ENCODE measurements around the gene ZNF423. TPM values are rescaled to one million over a fixed set of nuclear protein-coding genes. Genes with fewer than 3 reads are reported as not detected.

ZNF423 gene
- total RNA-seq, 1 donor from 2014 or later, result 8.4 TPM

DNA sequence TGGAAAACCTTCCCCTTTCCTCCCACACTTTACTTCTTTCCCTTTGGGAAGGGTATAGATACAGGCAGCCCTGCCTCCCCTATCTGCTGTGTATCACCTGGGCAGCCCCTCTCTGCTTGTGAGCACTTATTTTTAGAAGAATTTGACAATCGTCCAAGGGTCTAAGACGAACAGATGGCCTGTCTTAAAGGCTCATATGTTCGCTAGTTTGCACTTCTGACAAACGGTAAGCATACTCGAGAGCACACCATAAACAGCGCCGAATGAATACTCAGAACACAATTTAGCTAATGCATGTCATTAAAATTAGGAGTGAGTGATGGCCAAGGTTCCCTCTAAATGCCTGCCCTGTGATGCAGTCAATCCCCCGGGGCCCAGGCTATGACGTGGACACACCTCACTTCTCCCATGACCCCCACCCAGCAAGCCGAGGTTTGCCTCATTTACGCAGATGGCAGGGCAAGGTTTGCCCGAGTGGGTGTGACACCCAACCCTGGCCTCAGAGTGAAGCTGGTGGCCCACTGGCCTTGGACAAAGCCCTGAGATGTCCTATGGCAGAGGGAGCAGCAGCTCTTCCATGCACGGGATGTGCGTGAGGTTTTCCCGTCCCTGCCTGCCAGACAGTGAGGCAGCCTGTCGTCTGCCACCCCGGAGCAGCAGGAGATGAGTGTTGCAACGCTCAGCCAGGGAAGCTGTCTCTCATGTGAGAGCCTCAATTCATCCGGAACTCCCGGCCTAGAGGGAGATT is 357.1 kb downstream of the ZNF423 start:
- intact Hi-C loops (cut with DNase I), result loop anchor here (10.0 kb wide), 1 partner anchor 366 kb away; no protein-coding TSS in a partner anchor
- ATAC-seq (ENCODE audit: poor library complexity), result no peak
- no peak for DNase-seq

DNA sequence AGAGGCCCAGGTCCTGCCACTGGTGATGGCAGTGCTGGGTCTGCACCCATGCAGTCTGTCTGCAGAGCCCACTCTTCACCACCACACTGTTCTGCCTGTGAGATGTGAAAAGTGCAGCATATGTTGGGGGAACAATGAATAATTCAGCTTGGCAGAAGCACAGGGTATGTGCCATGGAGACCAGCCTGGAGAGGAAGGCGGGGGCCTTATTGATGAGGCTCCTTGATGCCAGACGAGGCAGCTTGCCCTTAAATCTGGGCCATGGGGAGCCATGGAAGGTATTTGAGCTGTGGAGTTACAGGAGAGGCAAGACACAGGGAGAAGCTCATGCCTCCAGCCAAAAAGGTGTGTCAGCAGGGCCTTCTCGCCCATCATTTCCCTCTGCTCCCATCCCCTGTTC is 357.6 kb downstream of the ZNF423 start:
- intact Hi-C loops (cut with DNase I), result loop anchor here (10.0 kb wide), 1 partner anchor 367 kb away; no protein-coding TSS in a partner anchor
- ATAC-seq (ENCODE audit: poor library complexity) (no peak), DNase-seq (no peak)

DNA sequence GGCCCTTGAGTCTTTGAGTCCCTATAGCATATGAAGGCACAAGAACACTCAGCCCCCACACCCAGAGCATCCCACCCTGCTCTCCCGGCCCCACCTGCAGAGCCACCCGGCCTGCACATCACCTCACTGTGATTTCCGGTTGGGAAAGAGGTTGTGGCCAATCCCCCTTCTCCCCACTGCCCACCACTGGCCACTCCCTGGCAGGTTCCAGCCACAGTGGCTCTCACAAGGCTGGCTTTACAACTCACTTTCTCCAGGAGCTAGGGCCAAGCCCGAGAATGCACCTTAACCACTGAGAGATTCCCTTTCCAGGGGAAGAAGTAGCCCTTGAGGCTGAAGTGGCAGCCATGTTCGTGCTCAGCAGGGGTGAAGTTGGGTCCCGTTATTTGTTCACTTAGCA is 358.4 kb downstream of the ZNF423 start:
- intact Hi-C loops (cut with DNase I), result loop anchor here (10.0 kb wide), 1 partner anchor 367 kb away; no protein-coding TSS in a partner anchor
- no peak for ATAC-seq (ENCODE audit: poor library complexity)
- DNase-seq, result no peak

DNA sequence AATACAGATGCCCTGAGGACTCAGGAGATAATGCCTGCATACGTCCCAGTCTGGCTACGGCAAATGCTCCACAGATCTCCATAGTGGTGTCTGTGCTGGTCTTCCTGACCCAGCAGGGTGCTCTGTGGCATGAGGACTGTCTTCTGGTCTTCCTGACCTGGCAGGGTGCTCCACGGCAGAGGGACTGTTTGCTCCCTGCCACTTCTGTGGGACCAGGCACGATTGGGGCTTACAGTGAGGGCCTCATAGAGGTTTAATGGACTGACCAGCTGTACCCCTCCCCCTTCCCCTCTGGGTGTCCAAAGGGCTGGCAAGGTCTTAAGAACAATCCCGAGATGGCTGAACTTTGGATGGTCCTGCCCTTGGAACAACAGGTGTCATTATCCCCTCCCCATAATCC is 359.3 kb downstream of the ZNF423 start:
- DNase-seq (no peak), ATAC-seq (ENCODE audit: poor library complexity) (no peak)
- intact Hi-C loops (cut with DNase I), result loop anchor here (10.0 kb wide), 1 partner anchor 368 kb away; no protein-coding TSS in a partner anchor

DNA sequence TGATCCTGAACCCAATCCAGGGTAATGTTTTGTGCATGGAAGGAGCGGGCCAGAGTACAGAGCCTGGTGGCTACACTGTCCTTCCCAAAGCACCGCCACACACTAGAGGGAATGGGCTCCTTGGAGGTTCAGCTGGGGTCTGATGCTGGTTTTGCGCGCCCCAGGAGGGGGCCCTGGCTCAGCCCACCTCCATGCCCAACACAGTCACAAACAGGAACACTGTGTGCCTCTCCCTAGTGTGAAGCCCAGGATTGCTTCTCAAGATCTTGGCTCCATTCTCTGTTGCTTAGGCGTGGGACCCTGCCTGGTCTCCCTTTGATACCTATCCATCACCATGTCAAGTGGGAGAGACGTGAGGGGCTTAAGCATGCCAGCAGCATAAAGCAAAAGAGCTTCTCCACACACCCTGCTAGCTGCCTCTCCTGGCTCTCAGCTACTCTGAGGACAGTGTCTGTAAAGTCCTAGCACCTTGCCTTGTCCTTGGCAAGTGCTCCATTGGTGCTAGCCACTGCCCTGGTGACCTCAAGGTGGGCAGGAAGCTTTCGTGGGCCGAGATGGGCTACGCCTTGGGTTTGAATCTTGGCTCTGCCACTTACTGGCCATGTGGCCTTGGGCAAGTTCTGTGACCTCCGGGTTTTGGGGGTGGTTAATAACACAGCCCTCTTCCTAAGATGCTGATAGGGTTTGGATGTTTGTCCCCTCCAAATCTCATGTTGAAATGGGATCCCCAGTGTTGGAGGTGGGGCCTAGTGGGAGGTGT is 360.1 kb downstream of the ZNF423 start:
- no peak for ATAC-seq (ENCODE audit: poor library complexity)
- intact Hi-C loops (cut with DNase I), result loop anchor here (10.0 kb wide), 1 partner anchor 369 kb away; no protein-coding TSS in a partner anchor
- no peak for DNase-seq

DNA sequence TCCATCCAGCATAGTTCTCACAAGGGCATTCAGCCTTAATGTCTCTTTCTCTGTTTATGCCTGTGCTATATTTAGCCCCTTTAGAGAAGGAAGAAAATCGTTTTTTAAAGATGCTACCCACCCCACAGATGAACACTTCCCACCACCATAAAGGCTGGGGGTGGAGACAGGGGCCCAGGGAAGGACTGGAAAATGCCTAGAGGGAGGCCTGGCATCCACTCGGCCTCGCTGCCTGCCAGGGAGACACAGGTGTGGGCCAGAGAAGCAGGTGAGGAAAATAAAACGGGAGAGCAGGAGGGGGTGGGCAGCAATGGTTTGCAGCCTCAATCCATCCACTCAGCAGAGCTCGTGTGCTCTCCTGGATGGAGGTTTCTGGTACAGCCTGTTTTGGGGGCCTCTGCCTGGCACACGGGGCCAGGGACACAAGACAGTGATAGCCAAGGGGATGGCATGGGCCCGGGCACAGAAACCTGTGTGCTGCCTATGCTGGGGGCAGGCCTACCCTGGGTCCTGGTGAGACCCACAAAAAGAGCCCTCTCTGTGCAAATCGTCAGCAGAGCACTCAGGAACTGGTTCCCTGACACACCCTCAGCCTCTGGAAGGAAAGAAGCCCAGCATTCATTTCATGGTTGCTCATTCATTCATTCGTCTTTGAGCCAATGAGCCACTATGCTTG is 360.9 kb downstream of the ZNF423 start:
- ATAC-seq (ENCODE audit: poor library complexity) (no peak), DNase-seq (no peak)
- intact Hi-C loops (cut with DNase I), result loop anchor here (5.0 to 10.0 kb wide), 2 partner anchors 97 to 370 kb away; no protein-coding TSS in a partner anchor

DNA sequence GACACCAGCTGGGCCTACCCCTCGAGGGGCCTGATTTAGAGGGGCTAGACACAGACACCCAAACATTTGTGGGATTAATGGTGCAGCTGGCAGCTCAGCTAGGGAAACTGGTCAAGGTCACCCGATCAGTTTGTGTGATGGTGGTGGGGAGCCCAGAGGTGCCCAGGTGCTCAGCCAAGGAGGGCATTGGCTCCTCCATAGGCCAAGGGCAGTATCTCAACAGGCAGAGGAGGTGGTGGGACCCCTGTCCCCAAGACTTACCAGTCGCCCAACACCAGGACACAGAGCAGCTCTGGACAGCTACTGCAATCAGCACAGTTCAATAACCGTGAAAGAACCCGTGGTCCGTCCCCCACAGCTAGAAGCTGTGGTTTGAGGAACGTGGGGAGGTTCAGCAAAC is 361.4 kb downstream of the ZNF423 start:
- DNase-seq (no peak), ATAC-seq (ENCODE audit: poor library complexity) (no peak)
- intact Hi-C loops (cut with DNase I), result loop anchor here (5.0 to 10.0 kb wide), 2 partner anchors 98 to 370 kb away; no protein-coding TSS in a partner anchor

DNA sequence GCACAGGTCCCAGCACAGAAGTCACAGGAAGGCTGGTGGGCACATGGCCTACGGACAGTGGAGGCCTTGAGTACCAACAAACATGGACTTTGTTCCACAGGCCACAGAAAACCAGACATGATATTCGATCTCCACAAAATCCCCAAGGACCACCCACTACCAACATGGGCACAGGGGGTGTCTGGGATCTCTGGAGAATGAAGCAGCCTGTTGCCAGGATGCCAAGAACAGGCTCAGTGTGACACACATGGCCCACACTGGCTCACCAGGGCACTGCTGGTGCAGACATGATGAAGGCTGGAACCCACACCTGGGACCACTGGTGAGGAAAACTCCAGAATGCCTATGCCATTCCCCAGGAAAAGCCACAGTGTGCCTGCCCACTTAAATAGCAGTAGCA is 362.1 kb downstream of the ZNF423 start:
- ATAC-seq (ENCODE audit: poor library complexity) (no peak), DNase-seq (no peak)

DNA sequence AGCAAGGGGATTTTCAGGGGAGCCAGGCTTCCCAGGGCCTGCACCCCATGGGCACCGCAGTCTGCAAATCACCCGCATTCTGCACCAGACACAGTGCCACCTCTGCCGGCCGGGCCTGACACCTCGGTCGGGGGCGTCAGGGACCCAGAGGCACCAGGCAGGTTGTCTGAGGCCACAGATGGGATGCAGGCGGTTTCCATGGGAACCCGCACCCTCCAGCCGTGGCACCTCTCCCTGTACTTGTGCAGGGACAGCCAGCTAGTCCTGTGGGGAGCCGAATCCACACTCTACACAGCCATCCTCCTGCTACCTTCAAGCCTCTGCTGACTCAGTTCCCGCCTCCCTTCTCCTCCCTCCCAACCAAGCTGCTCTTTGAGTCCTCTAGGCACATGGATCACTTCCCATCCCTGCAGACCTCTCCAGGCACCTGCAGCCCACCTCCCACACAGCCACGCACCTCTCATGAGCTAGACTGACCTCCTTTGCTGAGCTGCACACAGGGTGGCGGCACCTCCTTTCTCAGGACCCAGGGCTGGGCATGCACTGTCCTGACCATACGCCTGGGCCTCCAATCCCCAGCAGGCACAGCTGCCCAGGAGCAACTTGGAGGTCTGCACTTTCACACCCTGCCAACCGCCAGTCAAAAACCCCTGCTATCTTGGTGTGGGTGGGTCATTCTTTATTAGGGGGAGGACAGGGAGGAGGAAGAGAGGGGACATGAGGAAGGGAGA is 362.9 kb downstream of the ZNF423 start:
- no peak for DNase-seq
- no peak for ATAC-seq (ENCODE audit: poor library complexity)
- intact Hi-C loops (cut with DNase I), result loop anchor here (5.0 to 10.0 kb wide), 2 partner anchors 99 to 372 kb away; no protein-coding TSS in a partner anchor

More for the DNA sequence above, 362.1 kb downstream of the ZNF423 start:
- intact Hi-C loops (cut with DNase I), result loop anchor here (5.0 to 10.0 kb wide), 2 partner anchors 98 to 371 kb away; no protein-coding TSS in a partner anchor

DNA sequence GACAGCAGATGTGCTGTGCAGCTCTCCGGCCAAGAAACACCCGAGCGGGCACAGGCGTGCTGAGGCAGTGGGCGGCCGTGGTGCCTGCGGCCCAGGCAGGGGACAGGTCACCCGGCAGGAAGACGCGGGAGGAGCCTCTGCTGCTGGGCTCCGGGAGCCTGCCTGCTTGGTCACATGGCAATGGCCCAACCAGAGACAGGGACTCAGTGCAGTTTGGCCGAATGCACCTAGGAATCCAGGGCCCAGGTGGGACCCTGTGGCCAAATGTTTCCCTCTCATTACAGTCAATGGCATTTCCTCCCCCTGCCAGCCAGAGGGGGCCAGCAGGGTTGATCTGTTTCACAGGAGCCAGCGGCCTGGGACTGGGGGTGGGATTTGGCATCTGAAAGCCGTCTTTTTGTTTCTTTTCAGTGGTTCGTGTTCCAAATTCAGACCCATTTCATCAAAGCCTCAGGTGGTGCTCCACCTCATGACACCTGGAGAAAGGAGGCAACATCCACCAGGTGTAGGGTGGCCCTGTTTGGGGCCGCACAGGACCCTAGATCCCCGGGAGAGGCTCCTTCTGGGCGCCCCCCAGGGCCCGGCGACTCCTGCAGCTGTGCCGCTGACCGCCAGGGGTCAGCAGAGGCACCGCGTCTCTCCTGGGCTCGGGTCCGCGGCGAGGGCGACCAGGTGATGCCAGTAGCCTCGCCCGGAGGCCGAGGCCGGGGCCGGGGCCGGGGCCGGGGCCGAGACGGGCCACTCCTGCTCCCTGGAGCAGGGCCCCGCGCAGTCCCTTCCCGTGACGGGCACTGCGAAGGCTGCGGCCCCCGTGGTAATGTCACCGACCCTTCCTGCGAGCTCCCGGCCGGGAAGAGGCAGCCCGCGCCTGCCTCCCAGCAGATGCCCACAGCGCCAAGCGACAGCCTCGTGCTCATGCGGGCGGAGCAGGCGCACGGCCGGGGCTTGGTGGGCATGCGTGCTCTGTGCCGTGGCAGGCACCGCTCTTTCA is 363.8 kb downstream of the ZNF423 start:
- intact Hi-C loops (cut with DNase I), result loop anchor here (5.0 to 10.0 kb wide), 2 partner anchors 100 to 373 kb away; no protein-coding TSS in a partner anchor

DNA sequence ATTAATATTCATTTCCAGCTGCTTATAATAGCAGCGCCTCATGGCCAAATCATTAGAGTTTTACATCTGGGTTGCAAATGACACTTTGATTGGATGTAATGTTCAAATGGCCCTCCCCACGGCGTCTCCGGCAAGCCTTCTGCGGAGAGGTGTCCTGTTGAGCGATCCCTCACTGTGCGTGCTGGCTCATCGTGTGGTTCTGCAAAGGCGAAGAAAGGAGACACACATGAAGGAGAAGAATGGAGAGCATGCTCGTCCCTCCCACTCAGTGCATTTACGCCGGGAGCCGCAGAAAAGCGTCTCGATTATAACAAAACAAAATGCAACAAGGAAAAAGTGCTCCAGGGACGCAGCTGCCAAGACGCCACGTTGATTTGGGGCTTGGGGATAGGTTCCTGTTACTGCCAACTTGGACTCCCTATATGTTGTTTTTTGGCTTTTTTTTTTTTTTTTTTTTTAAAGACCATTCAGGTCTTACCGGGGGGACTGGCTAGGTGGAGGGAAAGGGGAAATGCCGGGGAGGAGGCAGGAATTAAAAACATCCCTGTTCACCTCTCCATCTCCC is 364.7 kb downstream of the ZNF423 start:
- intact Hi-C loops (cut with DNase I), result loop anchor here (5.0 to 10.0 kb wide), 2 partner anchors 101 to 374 kb away; no protein-coding TSS in a partner anchor
- DNase-seq (no peak), ATAC-seq (ENCODE audit: poor library complexity) (no peak)

More for the DNA sequence above, 363.8 kb downstream of the ZNF423 start:
- ATAC-seq (ENCODE audit: poor library complexity) (peak; percentile 87), DNase-seq (peak; percentile 66)

DNA sequence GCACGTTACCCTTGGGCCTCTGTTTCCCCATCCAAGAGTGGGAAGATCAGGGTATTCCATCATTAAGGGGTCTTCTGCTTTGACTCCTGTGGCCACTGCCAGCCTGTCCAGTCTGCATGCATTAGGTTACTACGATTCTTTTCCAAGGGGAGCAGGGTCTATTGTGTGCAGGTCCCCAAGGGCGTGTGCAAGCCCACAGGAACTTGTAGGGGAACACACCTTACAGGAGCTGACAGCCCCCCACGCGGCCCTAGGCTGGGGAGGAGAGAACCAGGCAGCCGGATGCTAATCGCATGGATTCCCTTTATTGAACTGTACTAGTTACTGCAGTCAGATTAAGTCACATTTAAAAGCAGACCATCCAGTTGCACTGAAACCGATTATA is 365.6 kb downstream of the ZNF423 start:
- intact Hi-C loops (cut with DNase I), result loop anchor here (5.0 to 10.0 kb wide), 2 partner anchors 102 to 374 kb away; no protein-coding TSS in a partner anchor
- no peak for ATAC-seq (ENCODE audit: poor library complexity)
- no peak for DNase-seq

DNA sequence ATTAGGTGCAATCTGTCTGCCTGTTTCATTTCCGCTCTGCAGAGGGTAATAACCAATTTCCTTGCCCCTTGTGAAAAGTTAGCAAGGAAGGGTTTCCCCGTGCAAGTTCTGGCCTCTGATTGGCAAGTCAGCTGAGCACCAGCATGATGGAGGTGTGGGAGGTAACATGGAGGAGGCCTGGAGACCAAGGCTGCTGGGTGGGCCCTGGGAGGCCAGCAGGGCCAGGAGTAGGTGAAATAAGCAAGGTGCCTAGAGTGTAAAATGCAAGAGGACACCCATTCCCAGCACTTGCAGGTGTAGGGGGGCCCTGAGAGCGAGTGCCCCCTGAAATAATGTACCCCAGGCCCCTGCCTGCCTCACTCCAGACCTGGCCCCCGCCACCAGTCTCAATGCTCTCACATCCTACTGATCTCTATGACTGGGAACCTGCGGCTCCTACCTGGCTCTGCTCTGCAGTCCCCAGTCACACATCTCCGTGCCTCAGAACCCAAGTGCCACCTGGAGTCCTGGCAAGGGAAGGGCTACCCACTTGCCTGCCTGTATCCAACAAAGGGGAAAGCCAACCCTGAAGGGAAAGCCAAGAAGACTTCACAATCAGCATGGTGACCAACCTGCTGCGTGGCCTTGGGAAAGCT is 366.1 kb downstream of the ZNF423 start:
- ATAC-seq (ENCODE audit: poor library complexity), result no peak
- DNase-seq, result no peak
- intact Hi-C loops (cut with DNase I), result loop anchor here (5.0 to 10.0 kb wide), 2 partner anchors 102 to 375 kb away; no protein-coding TSS in a partner anchor

DNA sequence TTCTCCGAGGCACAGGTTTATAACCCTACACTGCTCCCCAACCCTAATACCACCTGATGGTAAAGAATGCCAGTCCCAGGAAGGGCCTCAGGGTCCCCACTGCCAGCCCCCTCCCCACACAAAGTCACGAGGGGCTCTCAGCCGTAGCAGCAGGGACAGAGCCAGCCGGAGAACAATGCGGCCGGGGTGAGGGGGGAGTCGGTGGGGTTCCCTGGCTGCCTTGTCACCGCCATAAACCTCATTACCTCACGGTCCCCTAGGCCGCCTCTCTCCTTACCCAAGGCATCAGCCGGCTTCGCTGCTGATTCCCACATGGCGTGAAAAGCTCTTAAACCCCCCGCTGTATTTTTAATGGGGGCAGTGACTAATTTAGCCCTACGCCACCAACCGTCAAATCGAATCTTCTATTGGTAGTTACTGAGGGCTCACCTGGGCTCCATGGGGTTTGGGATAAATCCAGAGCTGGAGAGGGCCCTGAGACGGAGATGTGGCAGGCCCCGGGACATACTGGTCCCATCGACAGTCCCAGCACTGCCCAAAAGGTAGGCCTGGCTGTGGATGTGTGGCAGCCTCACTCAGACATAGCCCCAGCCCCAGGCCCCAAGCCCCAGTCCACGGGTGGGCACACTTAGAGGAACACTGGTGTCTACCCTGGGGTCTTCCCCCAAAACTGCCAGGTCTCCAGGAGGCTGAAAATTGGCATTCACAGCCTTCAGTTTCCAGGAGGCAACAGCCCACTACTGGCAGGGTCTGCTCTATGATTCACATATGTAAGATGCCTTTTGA is 367.0 kb downstream of the ZNF423 start:
- intact Hi-C loops (cut with DNase I), result no loop called here
- ATAC-seq (ENCODE audit: poor library complexity) (no peak), DNase-seq (no peak)

DNA sequence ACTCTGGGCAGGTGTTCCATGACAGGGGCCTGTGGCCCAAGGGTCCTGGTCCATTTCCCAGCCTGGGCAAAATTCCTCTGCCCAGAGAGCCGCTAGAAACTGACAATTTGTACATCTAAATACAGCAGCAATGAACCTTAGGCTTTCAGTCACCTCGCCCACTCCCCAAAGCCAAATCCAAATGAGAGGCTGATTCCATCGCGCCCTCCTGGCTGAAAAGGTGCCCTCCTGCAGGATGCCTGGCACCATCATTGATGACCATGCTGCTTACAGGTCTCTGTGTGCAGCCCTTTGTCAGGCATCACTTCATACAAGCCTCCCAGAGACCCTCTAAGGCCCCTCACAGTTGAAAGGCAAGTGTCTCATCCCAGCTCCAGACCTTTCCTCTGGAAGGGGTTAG is 367.6 kb downstream of the ZNF423 start:
- intact Hi-C loops (cut with DNase I), result no loop called here
- DNase-seq, result no peak
- ATAC-seq (ENCODE audit: poor library complexity), result no peak
